ENCODE measurements around the gene SGIP1.

SGIP1 gene

GRCh38 chr1:66535853-66536252, 1.9 kb downstream of the SGIP1 start:
- Histone ChIP-seq H3K4me3 (ENCODE audit: low read depth in 1 of 2, low read length in 1 of 2) (no peak overlapping the region), H3K27ac (no peak overlapping the region), H3K27me3 (peaks cover 55% of the 10 kb centered on the region), H3K36me3 (no peaks in the 10 kb centered on the region), H3K9me3 (no peaks in the 10 kb centered on the region), H3K4me1 (ENCODE audit: control insufficient read depth in 1 of 2, insufficient read depth in 1 of 2, low read depth in 1 of 2, low read length in 1 of 2) (peaks cover 0 to 18% of the 10 kb centered on the region in 2 experiments)
- TF ChIP-seq CTCF (IDR thresholded peaks at IDR 0.05) = no peak

GRCh38 chr1:66537718-66538117, 3.8 kb downstream of the SGIP1 start:
- Histone ChIP-seq H3K27me3 (peaks cover 36% of the 10 kb centered on the region), H3K9me3 (no peaks in the 10 kb centered on the region), H3K27ac (no peak overlapping the region), H3K4me3 (ENCODE audit: low read depth in 1 of 2, low read length in 1 of 2) (no peak overlapping the region), H3K4me1 (ENCODE audit: control insufficient read depth in 1 of 2, insufficient read depth in 1 of 2, low read depth in 1 of 2, low read length in 1 of 2) (peaks cover 0 to 14% of the 10 kb centered on the region in 2 experiments), H3K36me3 (no peaks in the 10 kb centered on the region)
- no peak for TF ChIP-seq CTCF (IDR thresholded peaks at IDR 0.05)

GRCh38 chr1:66539491-66539890, 5.5 kb downstream of the SGIP1 start:
- Histone ChIP-seq H3K27me3 (peaks cover 19% of the 10 kb centered on the region), H3K4me1 (ENCODE audit: control insufficient read depth in 1 of 2, insufficient read depth in 1 of 2, low read depth in 1 of 2, low read length in 1 of 2) (no peaks in the 10 kb centered on the region), H3K27ac (no peak overlapping the region), H3K4me3 (ENCODE audit: low read depth in 1 of 2, low read length in 1 of 2) (no peak overlapping the region), H3K36me3 (no peaks in the 10 kb centered on the region), H3K9me3 (no peaks in the 10 kb centered on the region)
- TF ChIP-seq CTCF (IDR thresholded peaks at IDR 0.05) = no peak

GRCh38 chr1:66540434-66541032, 6.6 kb downstream of the SGIP1 start:
- H3K27ac ChIP-seq = no peak overlapping the region
- H3K36me3 ChIP-seq = no peaks in the 10 kb centered on the region
- H3K9me3 ChIP-seq = no peaks in the 10 kb centered on the region
- no peak overlapping the region for H3K4me3 ChIP-seq (ENCODE audit: low read depth in 1 of 2, low read length in 1 of 2)
- peaks cover 8% of the 10 kb centered on the region for H3K27me3 ChIP-seq
- no peaks in the 10 kb centered on the region for H3K4me1 ChIP-seq (ENCODE audit: control insufficient read depth in 1 of 2, insufficient read depth in 1 of 2, low read depth in 1 of 2, low read length in 1 of 2)
- TF ChIP-seq CTCF (IDR thresholded peaks at IDR 0.05) = no peak

- Histone ChIP-seq H3K4me3 (ENCODE audit: low read depth in 1 of 2, low read length in 1 of 2) (no peak overlapping the region), H3K4me1 (ENCODE audit: control insufficient read depth in 1 of 2, insufficient read depth in 1 of 2, low read depth in 1 of 2, low read length in 1 of 2) (no peaks in the 10 kb centered on the region), H3K36me3 (no peaks in the 10 kb centered on the region), H3K27me3 (no peaks in the 10 kb centered on the region), H3K9me3 (no peaks in the 10 kb centered on the region), H3K27ac (no peak overlapping the region)
- TF ChIP-seq CTCF (IDR thresholded peaks at IDR 0.05) = no peak
Observed at GRCh38 chr1:66542314-66542713, 8.4 kb downstream of the SGIP1 start.

All from neutrophil (primary cell).